BLaER1 (cell line): ENCODE measurements around the gene SCFD2.
"Not testable (repeated sequence)": the region's sequence is repeated elsewhere in the genome, so short reads cannot be mapped to it uniquely, and the experiment has no call there.

Source experiments
- H3K27ac ChIP-seq: shearing (Covaris generic); formaldehyde crosslinking; 2 replicates; pipeline ENCODE4 v1.8.1; 2022
- H3K27me3 ChIP-seq: shearing (Covaris generic); formaldehyde crosslinking; 2 replicates; pipeline ENCODE4 v1.8.1; 2022
- H3K36me3 ChIP-seq: shearing (Covaris generic); formaldehyde crosslinking; 2 replicates; pipeline ENCODE4 v1.8.1; 2022
- H3K4me1 ChIP-seq: shearing (Covaris generic); formaldehyde crosslinking; 2 replicates; pipeline ENCODE4 v1.8.1; 2022
- H3K4me2 ChIP-seq: shearing (Covaris generic); formaldehyde crosslinking; 2 replicates; pipeline ENCODE4 v1.8.1; 2022
- H3K4me3 ChIP-seq: shearing (Covaris generic); formaldehyde crosslinking; 2 replicates; pipeline ENCODE4 v1.8.1; 2022
- H3K9ac ChIP-seq: shearing (Covaris generic); formaldehyde crosslinking; 2 replicates; pipeline ENCODE4 v1.8.1; 2022
- H3K9me3 ChIP-seq: shearing (Covaris generic); formaldehyde crosslinking; 2 replicates; pipeline ENCODE4 v1.8.1; 2022
- H4K20me1 ChIP-seq: shearing (Covaris generic); formaldehyde crosslinking; 2 replicates; pipeline ENCODE4 v1.8.1; 2022
- Cebpa-rat ChIP-seq: shearing (Covaris generic); IDR thresholded peaks from 2 replicates; pipeline ENCODE4 v1.8.1; 2022

Gene SCFD2

GRCh38 chr4:53161051-53161786, 204.6 kb downstream of the SCFD2 start:
- Histone ChIP-seq H3K9ac (no peak overlapping the region), H4K20me1 (no peaks in the 10 kb centered on the region), H3K4me2 (no peak overlapping the region), H3K36me3 (no peaks in the 10 kb centered on the region), H3K27me3 (no peaks in the 10 kb centered on the region), H3K4me3 (no peak overlapping the region), H3K27ac (no peak overlapping the region), H3K9me3 (0 out of 2 replicates have a peak, but pooled peaks cover 3% of the 10 kb centered on the region), H3K4me1 (no peaks in the 10 kb centered on the region)
- no peak for TF ChIP-seq Cebpa-rat

GRCh38 chr4:53156896-53157295, 209.0 kb downstream of the SCFD2 start:
- no peaks in the 10 kb centered on the region for H3K4me1 ChIP-seq
- H3K9me3 ChIP-seq = peaks cover 18% of the 10 kb centered on the region
- H3K27ac ChIP-seq = no peak overlapping the region
- no peak overlapping the region for H3K9ac ChIP-seq
- H4K20me1 ChIP-seq = no peaks in the 10 kb centered on the region
- H3K4me3 ChIP-seq = no peak overlapping the region
- H3K4me2 ChIP-seq = no peak overlapping the region
- no peaks in the 10 kb centered on the region for H3K27me3 ChIP-seq
- H3K36me3 ChIP-seq = peaks cover 6% of the 10 kb centered on the region; the same call in 1 of the 2 replicates
- TF ChIP-seq Cebpa-rat = no peak

- Histone ChIP-seq H3K27me3 (no peaks in the 10 kb centered on the region), H3K9ac (no peak overlapping the region), H3K4me2 (no peak overlapping the region), H3K9me3 (peaks cover 18% of the 10 kb centered on the region), H4K20me1 (no peaks in the 10 kb centered on the region), H3K4me1 (no peaks in the 10 kb centered on the region), H3K4me3 (no peak overlapping the region), H3K36me3 (peaks cover 6% of the 10 kb centered on the region; the same call in 1 of the 2 replicates), H3K27ac (no peak overlapping the region)
- TF ChIP-seq Cebpa-rat = no peak
Measured at GRCh38 chr4:53152467-53152866, 213.4 kb downstream of the SCFD2 start.

GRCh38 chr4:53151489-53151788, 214.4 kb downstream of the SCFD2 start:
- Histone ChIP-seq H3K36me3 (peaks cover 6% of the 10 kb centered on the region; the same call in 1 of the 2 replicates), H3K27me3 (no peaks in the 10 kb centered on the region), H3K4me1 (no peaks in the 10 kb centered on the region), H4K20me1 (no peaks in the 10 kb centered on the region), H3K4me2 (no peak overlapping the region), H3K9me3 (peaks cover 18% of the 10 kb centered on the region), H3K27ac (no peak overlapping the region), H3K4me3 (no peak overlapping the region), H3K9ac (no peak overlapping the region)
- TF ChIP-seq Cebpa-rat = no peak

GRCh38 chr4:53150631-53151488, 215.0 kb downstream of the SCFD2 start:
- H3K4me3 ChIP-seq = no peak overlapping the region
- no peak overlapping the region for H3K4me2 ChIP-seq
- peaks cover 18% of the 10 kb centered on the region for H3K9me3 ChIP-seq
- peaks cover 6% of the 10 kb centered on the region; the same call in 1 of the 2 replicates for H3K36me3 ChIP-seq
- H3K27ac ChIP-seq = no peak overlapping the region
- no peaks in the 10 kb centered on the region for H4K20me1 ChIP-seq
- H3K27me3 ChIP-seq = no peaks in the 10 kb centered on the region
- TF ChIP-seq Cebpa-rat = no peak
- H3K4me1 ChIP-seq = no peaks in the 10 kb centered on the region
- no peak overlapping the region for H3K9ac ChIP-seq

- no peak for TF ChIP-seq Cebpa-rat
- no peak overlapping the region for H3K4me2 ChIP-seq
- no peak overlapping the region for H3K27ac ChIP-seq
Measured at GRCh38 chr4:53147711-53148110, 218.2 kb downstream of the SCFD2 start.

GRCh38 chr4:53147197-53147596, 218.7 kb downstream of the SCFD2 start:
- no peaks in the 10 kb centered on the region for H3K27me3 ChIP-seq
- no peak overlapping the region for H3K27ac ChIP-seq

More at GRCh38 chr4:53147711-53148110, 218.2 kb downstream of the SCFD2 start:
- Histone ChIP-seq H3K9ac (no peak overlapping the region), H3K4me3 (no peak overlapping the region), H3K27me3 (no peaks in the 10 kb centered on the region), H3K9me3 (peaks cover under 1% of the 10 kb centered on the region; the same call in 1 of the 2 replicates), H3K36me3 (peaks cover 9% of the 10 kb centered on the region), H3K4me1 (no peaks in the 10 kb centered on the region), H4K20me1 (no peaks in the 10 kb centered on the region)

GRCh38 chr4:53141308-53141707, 224.6 kb downstream of the SCFD2 start:
- Histone ChIP-seq H3K27me3 (no peaks in the 10 kb centered on the region), H4K20me1 (no peaks in the 10 kb centered on the region), H3K27ac (no peak overlapping the region), H3K4me2 (no peak overlapping the region), H3K4me1 (no peaks in the 10 kb centered on the region), H3K9me3 (peaks cover 9% of the 10 kb centered on the region), H3K36me3 (peaks cover 9% of the 10 kb centered on the region), H3K4me3 (no peak overlapping the region), H3K9ac (no peak overlapping the region)
- TF ChIP-seq Cebpa-rat = no peak

More at GRCh38 chr4:53147197-53147596, 218.7 kb downstream of the SCFD2 start:
- H3K4me1 ChIP-seq = no peaks in the 10 kb centered on the region
- no peaks in the 10 kb centered on the region for H3K9me3 ChIP-seq
- H3K4me3 ChIP-seq = no peak overlapping the region
- no peak overlapping the region for H3K9ac ChIP-seq
- no peaks in the 10 kb centered on the region for H4K20me1 ChIP-seq
- peaks cover 9% of the 10 kb centered on the region for H3K36me3 ChIP-seq
- no peak for TF ChIP-seq Cebpa-rat
- H3K4me2 ChIP-seq = no peak overlapping the region

GRCh38 chr4:53139256-53139655, 226.6 kb downstream of the SCFD2 start:
- H3K27ac ChIP-seq, H4K20me1 ChIP-seq, H3K9ac ChIP-seq, H3K9me3 ChIP-seq, H3K36me3 ChIP-seq, H3K4me1 ChIP-seq, H3K4me3 ChIP-seq, H3K27me3 ChIP-seq, H3K4me2 ChIP-seq: not testable (repeated sequence)

- H3K4me2 ChIP-seq = no peak overlapping the region
- no peaks in the 10 kb centered on the region for H4K20me1 ChIP-seq
- no peaks in the 10 kb centered on the region for H3K27me3 ChIP-seq
- peaks cover 9% of the 10 kb centered on the region for H3K9me3 ChIP-seq
- no peak overlapping the region for H3K9ac ChIP-seq
- no peaks in the 10 kb centered on the region for H3K4me1 ChIP-seq
- no peaks in the 10 kb centered on the region for H3K36me3 ChIP-seq
- no peak overlapping the region for H3K4me3 ChIP-seq
- TF ChIP-seq Cebpa-rat = no peak
- no peak overlapping the region for H3K27ac ChIP-seq
Measured at GRCh38 chr4:53137468-53137867, 228.4 kb downstream of the SCFD2 start.
